Epithelial cell of proximal tubule (primary cell): ENCODE results near the gene SLC4A1AP. TPM values are rescaled to one million over a fixed set of nuclear protein-coding genes. Genes with fewer than 3 reads are reported as not detected.

Source experiments
- DNase-seq: peaks from one replicate; pipeline ENCODE4 v3.0.0-alpha.2; 2011; ENCODE audit warnings: low read depth
- H3K4me3 ChIP-seq: 2 replicates; pipeline ENCODE4 v1.5.1; 2011; ENCODE audit warnings: low read depth, mild to moderate bottlenecking, low read length
- total RNA-seq: library from RNA; depleted of rRNA; stranded (reverse); fragments of >200 nt; gene quantifications from 2 replicates; pipeline ENCODE4 v1.2.3, GENCODE V29; 2015
- TF ChIP-seq, protein P1 (sequence below): conservative IDR thresholded peaks from 2 replicates; pipeline ENCODE4 v1.5.1; 2012; ENCODE audit warnings: low read depth, mild to moderate bottlenecking, low read length

Gene SLC4A1AP
- total RNA-seq, 1 donor from 2014 or later, result 34.7 TPM

DNA sequence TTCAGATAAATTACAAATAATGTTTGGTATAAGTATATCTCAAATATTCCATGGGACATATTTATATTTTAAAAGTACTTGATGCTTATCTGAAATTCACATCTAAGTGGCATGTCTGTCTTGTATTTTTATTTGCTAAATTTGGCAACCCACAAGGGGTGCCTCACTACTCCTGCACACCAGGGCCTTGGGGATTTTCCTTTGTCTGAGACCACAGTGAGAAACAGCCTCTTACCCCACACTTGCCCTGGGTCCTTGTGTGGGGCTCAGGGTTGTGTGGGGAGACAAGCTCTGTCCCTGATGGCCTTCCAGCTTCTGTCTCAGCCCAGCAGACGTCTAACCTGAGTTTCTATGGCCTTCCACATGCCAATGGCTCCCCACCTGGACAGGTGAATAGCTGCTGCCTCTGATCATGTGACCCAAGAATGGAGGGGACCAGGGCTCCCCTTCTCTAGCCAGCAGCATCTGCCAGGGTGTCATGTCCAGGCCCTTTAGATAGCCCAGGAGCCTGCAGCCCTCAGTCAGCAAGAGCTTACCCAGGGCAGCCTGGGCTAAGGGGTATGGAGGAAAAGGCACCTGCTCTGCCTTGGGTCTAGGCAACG, 58.3 kb downstream of the SLC4A1AP start:
- no peak for DNase-seq
- H3K4me3 ChIP-seq, result no peak overlapping the region
- TF ChIP-seq, protein P1, sequence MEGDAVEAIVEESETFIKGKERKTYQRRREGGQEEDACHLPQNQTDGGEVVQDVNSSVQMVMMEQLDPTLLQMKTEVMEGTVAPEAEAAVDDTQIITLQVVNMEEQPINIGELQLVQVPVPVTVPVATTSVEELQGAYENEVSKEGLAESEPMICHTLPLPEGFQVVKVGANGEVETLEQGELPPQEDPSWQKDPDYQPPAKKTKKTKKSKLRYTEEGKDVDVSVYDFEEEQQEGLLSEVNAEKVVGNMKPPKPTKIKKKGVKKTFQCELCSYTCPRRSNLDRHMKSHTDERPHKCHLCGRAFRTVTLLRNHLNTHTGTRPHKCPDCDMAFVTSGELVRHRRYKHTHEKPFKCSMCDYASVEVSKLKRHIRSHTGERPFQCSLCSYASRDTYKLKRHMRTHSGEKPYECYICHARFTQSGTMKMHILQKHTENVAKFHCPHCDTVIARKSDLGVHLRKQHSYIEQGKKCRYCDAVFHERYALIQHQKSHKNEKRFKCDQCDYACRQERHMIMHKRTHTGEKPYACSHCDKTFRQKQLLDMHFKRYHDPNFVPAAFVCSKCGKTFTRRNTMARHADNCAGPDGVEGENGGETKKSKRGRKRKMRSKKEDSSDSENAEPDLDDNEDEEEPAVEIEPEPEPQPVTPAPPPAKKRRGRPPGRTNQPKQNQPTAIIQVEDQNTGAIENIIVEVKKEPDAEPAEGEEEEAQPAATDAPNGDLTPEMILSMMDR, result no peak

DNA sequence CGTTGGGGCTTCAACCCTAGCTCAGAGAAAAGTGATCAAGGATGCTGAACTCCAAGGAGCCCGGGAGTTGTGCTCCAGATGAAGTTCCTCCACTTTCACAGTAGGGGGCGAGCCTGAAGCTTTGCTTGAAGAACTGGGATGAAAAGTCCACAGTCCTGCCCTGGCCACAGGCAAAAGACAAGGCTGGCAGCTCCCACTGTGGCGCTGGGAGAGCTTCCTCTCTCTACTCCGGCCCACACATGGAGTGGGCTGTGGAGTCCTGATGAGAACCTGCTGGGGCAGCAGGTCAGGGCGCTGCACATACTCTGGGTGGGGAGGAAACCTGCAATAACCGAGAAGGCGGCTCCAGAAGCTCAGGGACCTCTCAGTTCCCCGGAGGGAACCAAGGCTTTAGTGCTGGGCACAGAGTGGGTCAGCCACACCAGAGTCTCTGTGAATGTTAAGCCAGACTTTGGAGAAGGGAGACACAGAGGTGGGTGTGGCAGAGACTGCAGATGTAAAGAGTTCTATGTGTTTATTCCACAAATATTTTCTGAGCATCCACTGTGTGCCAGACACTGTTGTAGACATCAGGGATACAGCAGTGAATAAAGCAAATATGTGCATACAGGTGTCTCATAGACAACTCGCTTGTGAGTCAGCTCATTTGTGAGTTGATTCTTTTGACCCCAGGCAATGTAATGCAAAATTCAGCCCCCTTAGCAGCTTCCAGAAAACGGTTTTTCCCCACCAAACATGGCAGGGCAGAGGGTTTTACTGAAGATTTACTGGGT, 59.9 kb downstream of the SLC4A1AP start:
- no peak for DNase-seq
- TF ChIP-seq, protein P1, result peak; percentile 85
- no peak overlapping the region for H3K4me3 ChIP-seq

DNA sequence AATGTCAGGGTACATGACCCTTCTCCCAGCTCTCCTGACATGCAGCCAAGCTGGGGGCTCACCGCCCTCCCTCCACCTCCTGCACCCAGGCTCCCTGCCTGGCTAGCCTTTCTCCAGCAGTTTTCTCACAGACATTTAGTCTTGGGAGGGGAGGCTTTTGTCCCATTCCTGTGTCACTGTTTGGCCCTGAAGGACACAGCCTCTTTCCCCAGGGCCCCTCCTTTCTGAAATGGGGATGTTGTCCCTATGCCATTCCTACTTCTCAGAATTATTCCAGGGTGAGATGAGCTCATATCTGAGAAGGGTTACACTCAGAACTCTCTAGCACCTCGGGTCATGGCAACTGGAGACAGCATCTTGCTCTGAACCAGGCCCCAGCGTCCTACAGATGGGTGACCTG, 60.5 kb downstream of the SLC4A1AP start:
- H3K4me3 ChIP-seq, result no peak overlapping the region
- no peak for DNase-seq
- TF ChIP-seq, protein P1, result no peak

DNA sequence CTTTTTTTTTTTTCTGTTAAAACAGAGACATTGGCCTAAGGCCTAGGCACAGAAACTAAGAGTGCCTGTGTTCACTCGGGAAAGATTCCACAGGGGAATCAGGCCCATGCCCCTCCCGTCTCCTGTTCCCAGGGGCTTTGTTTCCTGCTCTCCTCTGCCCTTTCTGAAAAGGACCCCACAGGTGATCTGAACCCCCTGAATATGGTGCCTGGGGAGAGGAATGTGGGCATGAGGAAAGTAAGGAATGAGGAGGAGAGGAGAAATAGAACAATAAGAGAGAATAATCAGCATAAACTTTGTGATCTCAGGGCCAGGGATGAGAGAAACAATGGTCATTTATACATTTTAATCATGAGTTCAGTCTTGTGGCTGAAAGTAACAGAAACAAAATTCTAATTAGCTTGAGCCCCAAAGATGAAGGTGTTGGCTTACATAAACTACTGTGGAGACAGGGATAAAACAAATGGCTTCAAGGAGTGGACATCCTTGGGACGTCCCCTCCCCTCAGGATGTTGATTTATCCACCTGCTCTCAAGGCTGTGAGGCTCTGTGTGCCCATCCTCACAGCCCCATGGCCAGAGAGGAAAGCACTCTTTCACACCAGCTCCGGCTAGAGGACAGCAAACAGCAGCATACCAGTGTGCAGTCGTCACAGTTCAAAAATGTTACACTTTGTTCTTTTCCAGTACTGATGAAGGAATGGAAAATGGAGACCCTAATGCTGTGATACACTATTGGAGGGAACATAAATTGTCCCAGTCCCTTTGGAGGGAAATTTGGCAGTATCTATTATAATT, 61.4 kb downstream of the SLC4A1AP start:
- H3K4me3 ChIP-seq, result no peak overlapping the region
- DNase-seq, result no peak
- TF ChIP-seq, protein P1, result no peak

DNA sequence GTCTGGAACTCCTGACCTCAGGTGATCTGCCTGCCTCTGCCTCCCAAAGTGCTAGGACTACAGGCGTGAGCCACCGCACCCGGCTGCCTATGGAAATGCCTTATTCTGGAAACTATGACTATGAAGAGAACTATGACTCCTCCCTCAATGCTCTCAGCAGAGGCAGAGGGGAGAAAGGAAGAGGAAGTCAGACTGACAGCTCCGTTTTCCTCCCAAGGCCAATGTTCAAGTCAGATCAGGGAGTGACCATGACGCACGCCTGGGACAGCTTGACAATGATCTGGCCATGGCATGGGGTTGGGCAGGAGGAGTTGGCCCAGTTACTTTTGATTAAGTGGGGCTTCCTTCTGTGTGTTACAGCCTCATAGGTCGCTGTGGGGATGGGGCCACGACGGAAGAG, 63.6 kb downstream of the SLC4A1AP start:
- H3K4me3 ChIP-seq, result no peak overlapping the region
- TF ChIP-seq, protein P1, result no peak
- DNase-seq, result no peak

DNA sequence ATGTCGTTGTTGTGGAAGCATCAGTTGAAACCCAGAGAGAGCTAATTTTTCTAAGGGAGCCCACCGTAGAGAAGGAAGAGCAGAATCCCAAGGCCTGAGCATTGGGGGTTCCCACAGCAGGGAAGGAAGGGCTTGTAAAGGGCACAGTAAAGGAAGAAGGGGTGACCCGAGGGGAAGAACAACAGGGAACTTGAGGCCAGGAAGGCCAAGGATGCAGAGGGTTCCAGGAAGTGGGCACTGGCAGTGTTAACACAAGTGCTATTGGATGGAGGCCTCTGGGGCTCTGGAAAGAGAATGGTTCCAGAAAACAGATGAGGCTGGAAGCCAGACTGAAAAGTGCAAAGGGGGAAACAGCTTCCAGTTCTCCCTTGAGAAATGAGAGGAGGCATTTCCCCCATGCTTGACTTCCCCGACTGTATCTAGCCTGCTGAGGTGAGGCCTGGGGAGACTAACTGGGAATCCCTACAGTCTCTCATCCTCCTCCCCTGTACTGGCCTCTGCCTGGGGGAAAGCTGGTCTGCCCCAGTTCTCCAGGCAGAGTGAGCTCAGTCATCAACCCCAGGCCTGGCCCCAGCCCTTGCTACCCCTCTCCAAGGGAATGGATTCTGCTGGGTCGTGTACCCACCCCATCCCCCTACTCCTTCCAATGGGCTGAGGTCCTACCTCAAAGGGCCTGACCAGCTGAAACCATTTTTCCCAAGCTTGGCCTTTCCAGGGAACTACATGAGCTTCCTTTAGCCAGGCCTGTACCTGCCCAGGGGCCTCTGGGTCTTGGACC, 64.6 kb downstream of the SLC4A1AP start:
- TF ChIP-seq, protein P1, result no peak

More for the DNA sequence above, 64.6 kb downstream of the SLC4A1AP start:
- no peak overlapping the region for H3K4me3 ChIP-seq
- no peak for DNase-seq
